Endothelial cell (in vitro differentiated cells): Measurements from ENCODE around the gene ERO1A. TPM values are rescaled to one million over a fixed set of nuclear protein-coding genes. Genes with fewer than 3 reads are reported as not detected.

Experiments used
- DNase-seq: peaks from one replicate; pipeline ENCODE4 v3.0.0; 2021; ENCODE audit warnings: low spot score
- H3K27ac Mint-ChIP-seq: one replicate; pipeline ENCODE4 v1.8.0; 2021; ENCODE audit warnings: mixed read lengths, inconsistent platforms; ENCODE audit not compliant: unreplicated experiment
- H3K27me3 Mint-ChIP-seq: one replicate; pipeline ENCODE4 v1.8.0; 2021; ENCODE audit warnings: mild to moderate bottlenecking, moderate library complexity, mixed read lengths, inconsistent platforms; ENCODE audit not compliant: unreplicated experiment
- H3K36me3 Mint-ChIP-seq: one replicate; pipeline ENCODE4 v1.8.0; 2021; ENCODE audit warnings: mild to moderate bottlenecking, low read depth, mixed read lengths, inconsistent platforms; ENCODE audit not compliant: unreplicated experiment
- H3K4me1 Mint-ChIP-seq: one replicate; pipeline ENCODE4 v1.8.0; 2021; ENCODE audit warnings: mild to moderate bottlenecking, mixed read lengths, inconsistent platforms; ENCODE audit not compliant: unreplicated experiment
- H3K4me3 Mint-ChIP-seq: one replicate; pipeline ENCODE4 v1.8.0; 2021; ENCODE audit warnings: mild to moderate bottlenecking, mixed read lengths, inconsistent platforms; ENCODE audit not compliant: unreplicated experiment
- H3K9me3 Mint-ChIP-seq: one replicate; pipeline ENCODE4 v1.8.0; 2021; ENCODE audit warnings: mixed read lengths, inconsistent platforms; ENCODE audit not compliant: unreplicated experiment
- long read RNA-seq: library from polyadenylated mRNA; unstranded; transcript quantifications from one replicate; pipeline ENCODE4 v2.0.0, GENCODE V29; 2020; ENCODE audit not compliant: unreplicated experiment
- total RNA-seq: library from RNA; stranded (reverse); fragmentation: NEBNext Ultra II Directional; extraction: Animal tissue kit (Norgen Biotek cat#: 25700); gene quantifications from one replicate; pipeline ENCODE4 v1.2.1, GENCODE V29; 2021; ENCODE audit not compliant: unreplicated experiment
- TF ChIP-seq, protein P1 (sequence below): fragments of 200-600 bp; sonication (generic); IDR thresholded peaks from one replicate; pipeline ENCODE4 v1.5.0; 2021; ENCODE audit warnings: antibody characterized with exemption; ENCODE audit not compliant: unreplicated experiment

The ERO1A gene, protein sequence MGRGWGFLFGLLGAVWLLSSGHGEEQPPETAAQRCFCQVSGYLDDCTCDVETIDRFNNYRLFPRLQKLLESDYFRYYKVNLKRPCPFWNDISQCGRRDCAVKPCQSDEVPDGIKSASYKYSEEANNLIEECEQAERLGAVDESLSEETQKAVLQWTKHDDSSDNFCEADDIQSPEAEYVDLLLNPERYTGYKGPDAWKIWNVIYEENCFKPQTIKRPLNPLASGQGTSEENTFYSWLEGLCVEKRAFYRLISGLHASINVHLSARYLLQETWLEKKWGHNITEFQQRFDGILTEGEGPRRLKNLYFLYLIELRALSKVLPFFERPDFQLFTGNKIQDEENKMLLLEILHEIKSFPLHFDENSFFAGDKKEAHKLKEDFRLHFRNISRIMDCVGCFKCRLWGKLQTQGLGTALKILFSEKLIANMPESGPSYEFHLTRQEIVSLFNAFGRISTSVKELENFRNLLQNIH
- total RNA-seq = 32.2 TPM
- long read RNA-seq, partial matches to known transcripts = 0 of 1 reads
- long read RNA-seq, other reads (novel, unspliced or antisense) = 1 of 1 reads

DNA sequence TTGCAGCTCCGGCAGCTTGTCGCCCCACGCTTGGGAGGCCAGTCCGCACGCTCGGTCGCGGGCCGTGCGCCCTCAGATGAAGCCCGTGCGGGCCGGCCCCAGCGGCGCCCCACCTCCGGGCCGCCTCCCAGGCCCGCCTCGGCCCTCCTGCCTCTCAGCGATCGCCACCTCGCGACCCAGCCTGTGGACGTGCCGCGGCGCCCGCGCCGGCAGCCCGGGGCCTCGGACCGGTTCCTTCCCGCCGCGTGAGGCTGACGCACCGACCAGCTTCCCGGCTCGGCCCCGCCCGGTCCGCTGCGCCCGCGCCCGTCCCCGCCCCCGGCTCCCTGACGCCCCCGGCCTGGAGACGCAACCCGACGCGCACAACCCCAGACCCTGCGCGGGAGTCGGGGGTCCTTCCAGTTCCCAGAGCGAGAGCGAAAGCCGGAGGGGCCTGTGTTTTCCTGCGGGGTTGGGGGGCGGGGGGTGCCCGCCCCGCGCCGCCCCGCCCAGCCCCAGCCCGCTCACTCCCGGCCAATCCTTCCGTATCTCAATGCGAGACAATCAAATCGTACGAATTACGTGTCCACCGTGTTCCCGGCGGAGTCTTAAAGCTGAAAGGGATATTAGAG is at the start of gene ERO1A:
Gene ERO1A, minus strand, starts transcription at position 78 of the 611 bp plus-strand sequence. Its CDS starts 77 bp downstream, at position 1.
- Mint-ChIP-seq H3K9me3 (no peaks in the 10 kb centered on the region), H3K4me3 (peak within 1 kb of the TSS; percentile 100), H3K27me3 (peaks cover 4% of the 10 kb centered on the region), H3K36me3 (no peaks in the 10 kb centered on the region), H3K4me1 (peaks cover 7% of the 10 kb centered on the region), H3K27ac (peak within 1 kb of the TSS; percentile 87)
- TF ChIP-seq, protein P1, sequence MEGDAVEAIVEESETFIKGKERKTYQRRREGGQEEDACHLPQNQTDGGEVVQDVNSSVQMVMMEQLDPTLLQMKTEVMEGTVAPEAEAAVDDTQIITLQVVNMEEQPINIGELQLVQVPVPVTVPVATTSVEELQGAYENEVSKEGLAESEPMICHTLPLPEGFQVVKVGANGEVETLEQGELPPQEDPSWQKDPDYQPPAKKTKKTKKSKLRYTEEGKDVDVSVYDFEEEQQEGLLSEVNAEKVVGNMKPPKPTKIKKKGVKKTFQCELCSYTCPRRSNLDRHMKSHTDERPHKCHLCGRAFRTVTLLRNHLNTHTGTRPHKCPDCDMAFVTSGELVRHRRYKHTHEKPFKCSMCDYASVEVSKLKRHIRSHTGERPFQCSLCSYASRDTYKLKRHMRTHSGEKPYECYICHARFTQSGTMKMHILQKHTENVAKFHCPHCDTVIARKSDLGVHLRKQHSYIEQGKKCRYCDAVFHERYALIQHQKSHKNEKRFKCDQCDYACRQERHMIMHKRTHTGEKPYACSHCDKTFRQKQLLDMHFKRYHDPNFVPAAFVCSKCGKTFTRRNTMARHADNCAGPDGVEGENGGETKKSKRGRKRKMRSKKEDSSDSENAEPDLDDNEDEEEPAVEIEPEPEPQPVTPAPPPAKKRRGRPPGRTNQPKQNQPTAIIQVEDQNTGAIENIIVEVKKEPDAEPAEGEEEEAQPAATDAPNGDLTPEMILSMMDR = no peak
- DNase-seq = peak; percentile 68

DNA sequence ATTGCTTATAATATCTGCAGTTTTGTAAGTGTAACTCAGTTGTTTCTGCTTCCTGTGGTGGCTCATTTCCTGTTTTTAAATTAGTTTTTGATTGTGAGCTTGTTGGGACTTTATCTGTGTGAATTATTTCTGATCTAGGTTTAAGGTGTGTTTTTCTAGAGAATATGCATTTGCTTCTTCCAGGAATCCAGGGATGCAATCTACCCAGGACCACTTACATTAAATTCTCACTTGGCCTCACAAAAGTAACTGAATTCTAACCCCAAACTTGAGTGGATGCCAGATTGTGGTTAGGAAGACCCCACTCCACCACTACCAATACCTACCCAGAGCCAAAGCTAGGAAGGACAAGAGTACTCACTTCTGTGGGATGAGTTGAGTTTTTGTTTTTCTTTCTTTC is 46.5 kb upstream of the ERO1A start:
- Mint-ChIP-seq H3K27me3 (no peaks in the 10 kb centered on the region), H3K4me1 (peaks cover 11% of the 10 kb centered on the region), H3K4me3 (no peak overlapping the region), H3K36me3 (no peaks in the 10 kb centered on the region), H3K27ac (no peak overlapping the region), H3K9me3 (no peaks in the 10 kb centered on the region)
- TF ChIP-seq, protein P1 = no peak
- no peak for DNase-seq

- Mint-ChIP-seq H3K9me3 (no peaks in the 10 kb centered on the region), H3K4me3 (no peak overlapping the region), H3K36me3 (no peaks in the 10 kb centered on the region), H3K27ac (no peak overlapping the region), H3K4me1 (peaks cover 15% of the 10 kb centered on the region), H3K27me3 (no peaks in the 10 kb centered on the region)
- TF ChIP-seq, protein P1 = no peak
- DNase-seq = no peak
These were observed 45.4 kb upstream of the ERO1A start for GRCh38 chr14:52740751-52741150.

- no peak overlapping the region for H3K27ac Mint-ChIP-seq
- TF ChIP-seq, protein P1 = no peak
- peaks cover 26% of the 10 kb centered on the region for H3K4me1 Mint-ChIP-seq
- no peak overlapping the region for H3K4me3 Mint-ChIP-seq
- no peaks in the 10 kb centered on the region for H3K9me3 Mint-ChIP-seq
- peaks cover 12% of the 10 kb centered on the region for H3K36me3 Mint-ChIP-seq
- DNase-seq = no peak
- H3K27me3 Mint-ChIP-seq = no peaks in the 10 kb centered on the region
These were observed 43.1 kb upstream of the ERO1A start for GRCh38 chr14:52738409-52738808.
